K562 (cell line): ENCODE data around the gene NBPF6. TPM values are rescaled to one million over a fixed set of nuclear protein-coding genes. Genes with fewer than 3 reads are reported as not detected.
"Not testable (repeated sequence)": the region's sequence is repeated elsewhere in the genome, so short reads cannot be mapped to it uniquely, and the experiment has no call there.

Source experiments
- ATAC-seq: fragments of 200-7000 bp; cut with Tn5 transposase; 3 replicates; pipeline ENCODE4 v1.9.1; 2020; ENCODE audit warnings: moderate library complexity
- BruUV-seq: library from RNA; stranded (reverse); fragments of 400-500 nt; replicated peaks from 2 replicates; lab custom pipeline; 2021; lab: Mats Ljungman, UMichigan
- CTCF ChIA-PET: fragments of 300-600 bp; formaldehyde crosslinking; extraction: SDS; loops from one replicate; lab custom pipeline; 2021; ENCODE audit warnings: low intra/inter-chr PET ratio; lab: Yijun Ruan, JAX
- POLR2A ChIA-PET: fragments of 300-600, 350-650 bp; sonication (Branson Sonifier 250); formaldehyde crosslinking; extraction: SDS; loops from one replicate; lab custom pipeline; 2021; ENCODE audit warnings: antibody characterized with exemption, inconsistent platforms; lab: Yijun Ruan, JAX
- DNase-seq, 4 experiments: peaks; one replicate each; pipeline versions ENCODE4 v3.0.0 to v3.0.0-alpha.2; 2011 to 2018; ENCODE audit warnings: low spot score in 3 of 4, mixed read lengths in 3 of 4; ENCODE audit errors: extremely low read depth in 1 of 4
- FAIRE-seq: peaks from 2 replicates; lab custom pipeline; 2011; peaks lifted over from hg19 to GRCh38; lab: Jason Lieb, UNC
- H2AFZ ChIP-seq: 2 replicates; pipeline ENCODE4 v1.6.0; 2011; ENCODE audit warnings: low read depth, low read length, control low read depth, inconsistent platforms
- H3K27ac ChIP-seq: fragments of 200-600 bp; 3 replicates; pipeline ENCODE4 v1.8.0; 2011; ENCODE audit warnings: low read depth, mild to moderate bottlenecking, control low read depth, inconsistent platforms, low read length, moderate library complexity, mixed read lengths; ENCODE audit errors: extremely low read depth
- H3K27me3 ChIP-seq, 2 experiments: fragments of 300-600 bp in 1 of 2; 2 replicates in 1 of 2; 3 replicates in 1 of 2; pipeline versions ENCODE4 v1.6.0 to v1.8.0; 2011; ENCODE audit warnings: inconsistent platforms in 2 of 2, low read length in 2 of 2, mild to moderate bottlenecking in 1 of 2, mixed read lengths in 1 of 2, moderate library complexity in 1 of 2; ENCODE audit not compliant: control insufficient read depth in 2 of 2, insufficient read depth in 2 of 2
- H3K36me3 ChIP-seq: fragments of 300-600 bp; 3 replicates; pipeline ENCODE4 v1.8.0; 2011; ENCODE audit warnings: mild to moderate bottlenecking, low read length, inconsistent platforms; ENCODE audit not compliant: control insufficient read depth, insufficient read depth
- H3K4me1 ChIP-seq, 2 experiments: fragments of 200-600 bp in 1 of 2; replicated peaks in 1 of 2; 2 replicates in 1 of 2; 3 replicates in 1 of 2; pipeline versions ENCODE4 v1.5.1 to v1.8.0; 2011; ENCODE audit warnings: inconsistent platforms in 2 of 2, low read length in 2 of 2, mild to moderate bottlenecking in 1 of 2, mixed read lengths in 1 of 2, moderate library complexity in 1 of 2; ENCODE audit not compliant: control insufficient read depth in 2 of 2, insufficient read depth in 2 of 2
- H3K4me2 ChIP-seq: 2 replicates; pipeline ENCODE4 v1.6.1; 2011; ENCODE audit warnings: low read length, control low read depth, inconsistent platforms, mixed read lengths; ENCODE audit not compliant: insufficient read depth
- H3K4me3 ChIP-seq: fragments of 200-600 bp; sonication (generic), shearing (Covaris generic); 2 replicates; pipeline ENCODE4 v1.5.1; 2016; ENCODE audit warnings: control low read depth, inconsistent platforms
- H3K79me2 ChIP-seq: fragments of 200-600 bp; 3 replicates; pipeline ENCODE4 v1.8.0; 2011; ENCODE audit warnings: low read length, inconsistent platforms; ENCODE audit not compliant: control insufficient read depth, insufficient read depth
- H3K9ac ChIP-seq, 2 experiments: 2 replicates each; pipeline versions ENCODE4 v1.6.0 to v1.6.1; 2011; ENCODE audit warnings: low read depth in 2 of 2, low read length in 2 of 2, control low read depth in 1 of 2, inconsistent platforms in 1 of 2, mild to moderate bottlenecking in 1 of 2, mixed read lengths in 1 of 2; ENCODE audit not compliant: insufficient read depth in 1 of 2
- H3K9me1 ChIP-seq: one replicate; pipeline ENCODE4 v1.6.0; 2011; ENCODE audit warnings: inconsistent platforms, mild to moderate bottlenecking, low read length, moderate library complexity; ENCODE audit not compliant: control insufficient read depth, insufficient read depth
- H3K9me3 ChIP-seq: replicated peaks from 2 replicates; pipeline ENCODE4 v1.5.1; 2011; ENCODE audit warnings: low read depth, low read length, inconsistent platforms; ENCODE audit not compliant: control insufficient read depth, insufficient read depth
- H4K20me1 ChIP-seq: replicated peaks from 2 replicates; pipeline ENCODE4 v1.6.1; 2011; ENCODE audit warnings: low read length, inconsistent platforms, mixed read lengths; ENCODE audit not compliant: control insufficient read depth, insufficient read depth
- WGBS: fragments of 100-300 bp; shearing (Covaris generic); methylation state at CpG from one replicate; pipeline ENCODE4 v1.1.6; 2016; ENCODE audit warnings: low coverage, mixed read lengths; ENCODE audit not compliant: insufficient coverage; ENCODE audit errors: missing lambda C conversion rate; 5-methylcytosine and 5-hydroxymethylcytosine counted together
- in situ Hi-C: fragments of 300-500 bp; cut with MboI; formaldehyde crosslinking; loops from 4 replicates; pipeline ENCODE4 v1.15.0; 2018; ENCODE audit warnings: inconsistent platforms, mixed read lengths
- intact Hi-C: fragments of 100-400 bp; cut with micrococcal nuclease; formaldehyde crosslinking; loops from 2 replicates; pipeline ENCODE4 v1.14.2; 2022
- polyA plus RNA-seq, 8 experiments: library from polyadenylated mRNA; depleted of rRNA in 4 of 8; stranded (reverse) in 5 of 8; unstranded in 3 of 8; fragments of >200 nt; fragmentation: Nextera tagmentation in 2 of 8; fragmentation: Illumina TruSeq in 1 of 8; extraction: Ambion mirVana in 2 of 8; extraction: Trizol in 1 of 8; gene quantifications; 2 replicates each; pipeline versions ENCODE4 v1.2.1 to v1.2.3, GENCODE V29; 2011 to 2014; ENCODE audit warnings: inconsistent platforms in 1 of 8, missing spikeins in 1 of 8
- total RNA-seq, 7 experiments: library from RNA; depleted of rRNA in 6 of 7; stranded (reverse); fragments of >200 nt in 6 of 7; fragmentation: Illumina TruSeq in 2 of 7; extraction: Trizol in 2 of 7; gene quantifications; 2 replicates each; pipeline versions ENCODE4 v1.2.1 to v1.2.3, GENCODE V29; 2011 to 2021; ENCODE audit warnings: low replicate concordance in 1 of 7

NBPF6 gene
- total and polyA plus RNA-seq, 9 of the 15 experiments (the other 6 are each of a cell fraction or from before 2014, with no cell fraction given) = 2.7 to 10.0 (median 6.0) TPM

GRCh38 chr1:108420129-108420528 is 30.0 kb upstream of the NBPF6 start:
- H3K27ac ChIP-seq, H4K20me1 ChIP-seq, DNase-seq, BruUV-seq, H3K9me3 ChIP-seq, POLR2A ChIA-PET, H3K4me1 ChIP-seq, H3K4me2 ChIP-seq, H3K9ac ChIP-seq, H2AFZ ChIP-seq, CTCF ChIA-PET, H3K27me3 ChIP-seq, H3K79me2 ChIP-seq, intact Hi-C loops, H3K36me3 ChIP-seq, H3K4me3 ChIP-seq, in situ Hi-C loops, H3K9me1 ChIP-seq: not testable (repeated sequence)
- WGBS = no CpG with 5 or more reads among the region's 5 CpGs
- FAIRE-seq = peak; percentile 80
- peak; percentile 75 for ATAC-seq

DNA sequence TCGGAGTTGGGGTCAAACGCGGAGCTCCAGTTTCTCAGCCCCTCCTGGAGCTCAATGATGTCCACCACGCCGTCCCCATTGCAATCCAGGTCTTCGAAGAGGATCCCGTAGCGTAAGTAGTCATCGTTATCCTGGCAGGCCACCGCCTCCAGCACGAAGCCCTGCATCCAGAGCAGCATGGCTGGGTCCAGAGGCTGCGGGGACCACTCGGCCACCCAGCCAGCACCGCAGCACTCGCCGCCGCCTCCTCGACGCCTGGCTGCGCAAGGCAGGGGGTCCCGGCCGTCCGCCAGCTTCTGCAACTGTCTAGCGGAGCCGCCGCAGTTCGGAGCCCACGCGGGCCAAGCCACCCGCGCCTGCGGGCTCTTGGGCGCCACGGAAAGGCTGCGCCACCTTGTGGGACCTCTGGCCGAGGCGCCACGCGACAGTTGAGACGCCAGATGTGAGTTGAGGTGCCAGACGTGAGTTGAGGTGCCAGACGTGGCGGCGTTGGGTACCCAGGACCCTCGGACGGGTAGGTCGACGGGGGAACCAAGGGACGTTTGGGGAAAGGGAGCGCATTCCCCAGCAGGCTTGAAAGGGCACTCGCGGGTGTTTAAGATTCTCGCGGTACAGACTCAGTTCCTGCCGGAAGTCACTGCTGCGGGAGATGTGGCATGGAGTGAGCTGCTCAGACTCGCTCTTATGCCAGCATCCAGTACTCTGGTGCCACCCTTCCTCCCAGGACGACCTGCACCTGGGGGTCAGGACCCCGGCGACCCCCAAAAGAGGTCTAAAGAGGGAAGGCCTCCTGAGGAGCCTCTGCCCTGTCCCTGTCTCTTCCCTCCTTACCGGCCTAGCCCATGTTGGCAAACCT is 28.9 kb upstream of the NBPF6 start:
- H3K36me3 ChIP-seq, H3K4me2 ChIP-seq, H3K9me3 ChIP-seq, H3K9ac ChIP-seq, H3K79me2 ChIP-seq, CTCF ChIA-PET, H2AFZ ChIP-seq, H3K4me3 ChIP-seq, H3K4me1 ChIP-seq, BruUV-seq, H3K9me1 ChIP-seq, in situ Hi-C loops, H3K27me3 ChIP-seq, H3K27ac ChIP-seq, intact Hi-C loops, H4K20me1 ChIP-seq, POLR2A ChIA-PET, DNase-seq: not testable (repeated sequence)
- WGBS = no CpG with 5 or more reads among the region's 61 CpGs
- ATAC-seq = peak; percentile 74
- FAIRE-seq = peak; percentile 48

- FAIRE-seq, H3K4me2 ChIP-seq, H3K27me3 ChIP-seq, POLR2A ChIA-PET, H3K27ac ChIP-seq, H3K9me1 ChIP-seq, DNase-seq, H3K9me3 ChIP-seq, H2AFZ ChIP-seq, H3K4me3 ChIP-seq, H4K20me1 ChIP-seq, H3K79me2 ChIP-seq, CTCF ChIA-PET, H3K9ac ChIP-seq, BruUV-seq, H3K4me1 ChIP-seq, ATAC-seq, intact Hi-C loops, H3K36me3 ChIP-seq: not testable (repeated sequence)
- in situ Hi-C loops = loop anchor here (25.0 kb wide), 1 partner anchor 90 kb away; no protein-coding TSS in a partner anchor
- WGBS = no CpG with 5 or more reads among the region's 1 CpG
Measured at GRCh38 chr1:108426877-108427276, 23.3 kb upstream of the NBPF6 start.

- WGBS = no CpG with 5 or more reads among the region's 11 CpGs
- H3K4me1 ChIP-seq, CTCF ChIA-PET, BruUV-seq, H3K4me2 ChIP-seq, H3K9me3 ChIP-seq, H3K9me1 ChIP-seq, H4K20me1 ChIP-seq, H3K27me3 ChIP-seq, H3K4me3 ChIP-seq, H2AFZ ChIP-seq, H3K9ac ChIP-seq, DNase-seq, ATAC-seq, POLR2A ChIA-PET, H3K79me2 ChIP-seq, H3K36me3 ChIP-seq, H3K27ac ChIP-seq, intact Hi-C loops, FAIRE-seq: not testable (repeated sequence)
- in situ Hi-C loops = loop anchor here (25.0 kb wide), 1 partner anchor 95 kb away; no protein-coding TSS in a partner anchor
Measured at GRCh38 chr1:108432002-108432401, 18.1 kb upstream of the NBPF6 start.
